HG03066 (cell line): ENCODE results near the gene MT3.

ENCODE experiments used
- ATAC-seq: cut with Tn5 transposase; IDR thresholded peaks from one replicate; pipeline ENCODE4 v1.9.1; 2021; ENCODE audit warnings: low read depth; ENCODE audit not compliant: unreplicated experiment

The MT3 gene

DNA sequence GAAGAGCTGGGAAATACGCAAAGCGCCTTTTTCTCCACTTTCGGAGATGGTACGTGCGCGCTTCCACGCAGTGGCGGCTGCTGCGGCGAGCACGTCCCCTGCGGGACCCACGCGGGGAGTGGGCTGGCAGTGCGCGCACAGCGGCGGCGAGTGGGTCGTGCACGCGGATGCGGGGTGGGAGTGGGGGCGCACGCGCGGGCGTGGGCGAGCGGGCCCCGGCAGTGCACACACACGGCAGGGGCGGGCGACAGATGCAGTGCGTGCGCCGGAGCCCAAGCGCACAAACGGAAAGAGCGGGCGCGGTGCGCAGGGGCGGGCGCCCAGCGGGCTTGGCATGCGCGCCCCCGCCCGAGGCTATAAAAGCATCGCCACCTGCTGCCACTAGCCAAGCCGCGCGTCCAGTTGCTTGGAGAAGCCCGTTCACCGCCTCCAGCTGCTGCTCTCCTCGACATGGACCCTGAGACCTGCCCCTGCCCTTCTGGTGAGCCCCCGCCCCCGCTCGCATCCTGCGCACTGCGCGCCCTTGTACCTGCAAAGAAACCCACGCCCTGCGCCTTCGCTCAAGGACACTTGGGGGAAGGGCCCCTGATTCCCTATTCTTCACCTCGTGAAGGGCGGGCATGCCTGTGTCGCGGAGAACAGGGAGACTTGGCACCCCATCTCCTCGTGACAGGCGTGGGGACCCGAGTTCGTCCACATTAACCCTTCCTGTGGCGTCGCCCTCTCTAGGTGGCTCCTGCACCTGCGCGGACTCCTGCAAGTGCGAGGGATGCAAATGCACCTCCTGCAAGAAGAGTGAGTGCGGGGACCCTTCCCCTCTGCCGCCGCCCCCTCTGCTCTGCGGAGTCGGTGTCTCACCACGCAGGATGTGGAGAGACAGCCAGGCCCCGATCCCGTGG, at the start of gene MT3:
TSS of gene MT3 (plus strand) at position 388 of the 899 bp plus-strand sequence. CDS start at position 451, 63 bp downstream.
- no peak for ATAC-seq

GRCh38 chr16:56539656-56540055, 49.7 kb upstream of the MT3 start:
- no peak for ATAC-seq

GRCh38 chr16:56542039-56542438, 47.3 kb upstream of the MT3 start:
- no peak for ATAC-seq

DNA sequence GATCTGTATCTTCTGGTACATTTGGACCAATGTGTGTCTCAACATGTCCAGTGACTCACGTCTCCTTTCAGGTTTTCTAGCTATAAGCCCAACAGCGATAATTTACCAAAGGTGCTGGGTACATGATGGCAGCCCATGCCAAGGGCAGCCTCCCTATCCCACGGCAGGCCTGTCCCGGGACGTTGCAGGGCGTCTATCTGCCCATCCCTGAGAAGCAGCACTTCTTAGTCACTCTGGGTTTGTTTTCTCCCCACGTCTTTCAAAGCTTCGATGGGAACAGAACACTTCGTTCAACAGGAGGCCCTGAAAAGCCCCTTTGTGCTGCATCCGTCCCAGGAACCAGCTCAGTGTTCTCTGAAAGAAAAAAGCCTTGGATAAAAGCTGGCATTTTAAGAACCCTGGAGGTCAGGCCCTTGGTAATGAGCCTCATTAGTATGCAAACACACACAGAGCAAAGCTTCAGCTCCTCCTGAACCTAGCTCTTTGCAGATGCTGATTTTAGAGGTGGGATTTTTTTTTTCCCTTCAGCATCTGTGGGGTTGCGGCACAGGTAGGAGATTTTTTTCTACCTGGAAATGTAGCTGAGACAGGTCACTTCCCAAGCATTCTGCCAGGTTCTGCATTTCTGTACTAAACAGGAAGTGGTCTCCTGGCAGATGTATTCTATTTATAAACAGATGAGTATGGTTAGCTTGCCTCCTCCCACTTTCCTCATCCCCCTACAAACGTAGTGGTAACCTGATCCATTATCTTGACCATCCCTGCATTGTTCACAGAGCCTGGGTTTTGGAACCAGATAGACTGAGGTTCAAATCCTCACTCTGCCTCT, 42.0 kb upstream of the MT3 start:
- ATAC-seq = no peak

- no peak for ATAC-seq
These were observed 41.3 kb upstream of the MT3 start for GRCh38 chr16:56547949-56548567.

GRCh38 chr16:56549161-56549560, 40.2 kb upstream of the MT3 start:
- ATAC-seq = no peak

DNA sequence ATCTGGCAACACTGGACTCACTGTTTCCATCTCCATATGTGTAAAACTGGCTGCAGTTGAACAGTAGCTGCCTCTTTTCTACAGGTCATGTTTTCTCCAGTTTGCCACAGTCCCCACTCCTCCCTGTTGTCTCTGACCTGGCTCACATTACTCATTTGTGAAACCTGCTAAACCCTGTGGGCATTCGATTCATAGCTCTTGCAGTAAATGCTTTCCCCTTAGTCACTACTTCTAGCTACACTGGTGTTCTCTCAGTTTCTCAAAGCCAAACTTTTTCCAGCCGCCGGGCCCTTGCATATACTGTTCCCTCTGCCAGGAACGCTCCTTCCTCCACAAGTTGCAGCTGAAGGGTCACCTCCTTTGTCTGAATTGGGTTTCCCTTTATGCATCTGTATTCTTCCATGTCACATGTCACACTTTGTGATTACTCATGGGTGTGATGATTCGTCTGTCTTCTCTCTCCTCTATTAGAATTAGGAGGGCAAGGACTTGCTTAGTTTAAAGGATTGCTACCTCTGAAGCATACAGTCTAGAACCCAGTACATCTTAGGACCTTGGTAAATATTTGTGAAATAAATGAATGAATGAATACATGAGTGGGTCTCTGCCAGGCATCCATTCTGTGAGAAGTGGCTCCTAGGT, 39.5 kb upstream of the MT3 start:
- ATAC-seq = no peak

GRCh38 chr16:56551796-56552738, 37.3 kb upstream of the MT3 start:
- no peak for ATAC-seq

GRCh38 chr16:56554441-56554840, 34.9 kb upstream of the MT3 start:
- ATAC-seq = no peak

GRCh38 chr16:56558024-56558747, 31.1 kb upstream of the MT3 start:
- no peak for ATAC-seq

- ATAC-seq = no peak
These were observed 30.2 kb upstream of the MT3 start for GRCh38 chr16:56559109-56559508.

DNA sequence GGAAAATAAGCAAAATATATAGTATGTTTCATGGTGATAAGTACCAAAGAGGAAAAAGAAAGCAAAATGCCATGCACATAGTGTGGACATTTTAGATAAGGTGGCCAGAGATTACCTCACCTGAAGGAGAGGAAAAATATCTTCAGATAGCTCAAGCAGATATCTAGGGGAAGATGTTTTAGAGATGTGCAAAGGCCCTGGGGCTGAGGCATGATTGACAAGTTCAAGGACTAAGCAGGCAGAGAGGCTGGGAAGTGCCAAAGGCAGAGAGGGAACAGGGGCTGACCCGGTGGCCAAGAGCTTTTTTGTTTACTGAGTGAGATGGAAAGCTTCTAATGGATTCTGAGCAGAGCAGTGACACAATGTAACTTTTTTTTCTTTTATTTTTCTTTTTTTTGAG, 28.9 kb upstream of the MT3 start:
- ATAC-seq = no peak

GRCh38 chr16:56561126-56561525, 28.2 kb upstream of the MT3 start:
- ATAC-seq = no peak

- no peak for ATAC-seq
These were observed 24.4 kb upstream of the MT3 start, which contains the start of gene MT4 for GRCh38 chr16:56564793-56565477. Gene MT4 (plus strand): TSS chr16:56565073. CDS start chr16:56565129, 56 bp downstream.

GRCh38 chr16:56569971-56570370, 19.4 kb upstream of the MT3 start:
- no peak for ATAC-seq

DNA sequence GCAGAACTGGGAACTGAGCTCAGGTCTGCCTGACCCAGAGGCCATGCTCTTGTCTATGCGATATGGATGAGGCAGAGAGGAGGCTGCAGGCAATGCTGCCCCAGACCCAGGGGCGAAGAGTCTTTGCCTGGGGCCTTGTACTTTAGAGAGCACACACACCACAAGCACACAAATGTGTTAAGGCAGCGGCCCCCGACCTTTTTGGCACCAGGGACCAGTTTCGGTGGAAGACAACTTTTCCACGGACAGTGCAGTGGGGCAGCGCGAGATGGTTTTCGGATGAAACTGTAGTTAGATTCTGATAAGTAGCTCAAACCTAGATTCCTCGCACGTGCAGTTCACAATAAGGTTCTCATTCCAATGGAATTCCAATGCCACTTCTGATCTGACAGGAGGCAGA, 17.8 kb upstream of the MT3 start:
- no peak for ATAC-seq

DNA sequence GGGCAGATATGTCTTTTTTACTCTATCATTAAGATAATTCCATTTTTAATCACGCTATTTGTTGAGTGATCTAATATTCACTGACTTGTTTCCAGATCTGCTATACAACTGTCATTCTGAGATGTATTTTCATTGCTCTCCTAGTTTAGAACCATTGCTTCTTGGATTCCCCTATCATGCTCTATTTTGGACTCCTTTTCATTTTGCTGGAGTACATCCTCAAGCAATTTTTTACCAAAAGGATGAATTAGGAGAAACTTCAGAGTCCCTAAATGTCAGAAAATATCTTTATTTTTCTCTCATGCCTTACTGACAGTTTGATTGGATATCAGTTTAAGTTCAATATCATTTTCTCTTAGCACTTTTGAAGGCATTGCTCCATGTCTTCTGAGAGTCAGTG, 14.7 kb upstream of the MT3 start:
- no peak for ATAC-seq

- peak; percentile 89 for ATAC-seq
These were observed 12.6 kb upstream of the MT3 start for GRCh38 chr16:56576585-56577299.
